OCI-LY7 (cell line): ENCODE data around the gene FBXO28. TPM values are rescaled to one million over a fixed set of nuclear protein-coding genes. Genes with fewer than 3 reads are reported as not detected.

Source experiments
- BruUV-seq: library from RNA; stranded (reverse); fragments of 400-500 nt; replicated peaks from 2 replicates; lab custom pipeline; 2021; lab: Mats Ljungman, UMichigan
- CTCF ChIA-PET: fragments of 300-600 bp; sonication (Branson Sonifier 250); formaldehyde crosslinking; loops from one replicate; lab custom pipeline; 2022; ENCODE audit warnings: antibody characterized with exemption; ENCODE audit not compliant: unreplicated experiment; lab: Charles Lee
- POLR2A ChIA-PET: fragments of 300-600 bp; sonication (Branson Sonifier 250); formaldehyde crosslinking; loops from one replicate; lab custom pipeline; 2022; ENCODE audit warnings: antibody characterized with exemption; lab: Charles Lee
- DNase-seq: peaks from one replicate; pipeline ENCODE4 v3.0.0-alpha.2; 2015; ENCODE audit warnings: low spot score
- H2AFZ ChIP-seq: fragments of 200-600 bp; sonication (generic), shearing (Covaris generic); 2 replicates; pipeline ENCODE4 v1.6.1; 2014; ENCODE audit warnings: mild to moderate bottlenecking, antibody characterized with exemption, low read length, moderate library complexity
- H3K27ac ChIP-seq: fragments of 200-600 bp; sonication (generic); 2 replicates; pipeline ENCODE4 v1.5.1; 2014; ENCODE audit warnings: mixed run types, low read depth, mild to moderate bottlenecking, moderate library complexity, low read length, inconsistent platforms; ENCODE audit not compliant: poor library complexity, severe bottlenecking
- H3K36me3 ChIP-seq: fragments of 200-600 bp; sonication (generic); 2 replicates; pipeline ENCODE4 v1.6.1; 2014; ENCODE audit warnings: mild to moderate bottlenecking, antibody characterized with exemption, low read length, moderate library complexity, mixed read lengths; ENCODE audit not compliant: insufficient read depth
- H3K4me1 ChIP-seq: fragments of 200-600 bp; sonication (generic); 2 replicates; pipeline ENCODE4 v1.5.1; 2014; ENCODE audit warnings: mild to moderate bottlenecking, low read length; ENCODE audit not compliant: insufficient read depth, poor library complexity, severe bottlenecking
- H3K4me2 ChIP-seq: fragments of 200-600 bp; sonication (generic); 2 replicates; pipeline ENCODE4 v1.6.1; 2014; ENCODE audit warnings: mild to moderate bottlenecking, low read length
- H3K4me3 ChIP-seq: fragments of 200-600 bp; sonication (generic); 2 replicates; pipeline ENCODE4 v1.5.1; 2014; ENCODE audit warnings: mild to moderate bottlenecking, low read depth, low read length; ENCODE audit not compliant: poor library complexity, severe bottlenecking
- H3K79me2 ChIP-seq: fragments of 200-600 bp; sonication (generic); 2 replicates; pipeline ENCODE4 v1.6.1; 2016; ENCODE audit warnings: low read depth, mild to moderate bottlenecking, low read length, moderate library complexity, mixed read lengths; ENCODE audit not compliant: insufficient read depth
- H3K9me2 ChIP-seq: fragments of 200-600 bp; sonication (generic); 2 replicates; pipeline ENCODE4 v1.6.1; 2016; ENCODE audit warnings: mild to moderate bottlenecking, low read length, mixed read lengths; ENCODE audit not compliant: insufficient read depth
- H3K9me3 ChIP-seq: fragments of 200-600 bp; sonication (generic); 2 replicates; pipeline ENCODE4 v1.6.1; 2014; ENCODE audit warnings: mild to moderate bottlenecking, mixed run types, low read length, mixed read lengths
- H4K20me1 ChIP-seq: fragments of 200-600 bp; sonication (generic); 2 replicates; pipeline ENCODE4 v1.6.1; 2014; ENCODE audit warnings: mild to moderate bottlenecking, antibody characterized with exemption, low read length, moderate library complexity, mixed read lengths; ENCODE audit not compliant: insufficient read depth
- EZH2phosphoT487 ChIP-seq: fragments of 200-600 bp; sonication (generic); IDR thresholded peaks from 2 replicates; pipeline ENCODE4 v1.6.1; 2018; ENCODE audit warnings: low read depth, borderline replicate concordance, mild to moderate bottlenecking, mixed run types, antibody characterized with exemption, low read length, moderate library complexity, mixed read lengths
- intact Hi-C: fragments of 100-400 bp; cut with micrococcal nuclease; formaldehyde crosslinking; loops from one replicate; pipeline ENCODE4 v1.10.0; 2022; ENCODE audit not compliant: unreplicated experiment
- total RNA-seq, 2 experiments: library from RNA; depleted of rRNA in 1 of 2; stranded (reverse); fragments of >200 nt in 1 of 2; shearing (Covaris generic) in 1 of 2; gene quantifications; 2 replicates each; pipeline ENCODE4 v1.2.3, GENCODE V29; 2014 to 2022
- TF ChIP-seq, protein P1 (sequence below): fragments of 200-600 bp; sonication (generic); conservative IDR thresholded peaks from 2 replicates; pipeline ENCODE4 v1.5.1; 2014; ENCODE audit warnings: mild to moderate bottlenecking, antibody characterized with exemption, low read length, moderate library complexity, mixed read lengths

The FBXO28 gene
- total RNA-seq, 2 experiments from 2014 or later = 20.1 to 23.3 TPM

DNA sequence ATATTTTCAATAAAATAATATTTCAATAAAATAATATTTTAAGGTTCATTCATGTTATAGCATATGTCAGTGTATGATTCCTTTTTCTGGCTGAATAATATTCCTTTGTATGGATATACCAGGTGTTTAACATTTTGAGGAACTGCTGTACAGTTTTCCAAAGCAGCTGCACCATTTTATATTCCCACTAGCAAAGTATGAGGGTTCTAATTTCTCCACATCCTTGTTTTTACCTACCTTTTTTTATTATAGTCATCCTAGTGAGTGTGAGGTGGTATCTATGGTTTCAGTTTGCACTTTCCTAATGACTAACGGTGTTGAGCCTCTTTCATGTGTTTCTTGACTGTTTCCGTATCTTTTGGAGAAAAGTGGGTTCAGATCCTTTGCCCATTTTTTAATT is 74.4 kb downstream of the FBXO28 start:
- no TSS peak for BruUV-seq

DNA sequence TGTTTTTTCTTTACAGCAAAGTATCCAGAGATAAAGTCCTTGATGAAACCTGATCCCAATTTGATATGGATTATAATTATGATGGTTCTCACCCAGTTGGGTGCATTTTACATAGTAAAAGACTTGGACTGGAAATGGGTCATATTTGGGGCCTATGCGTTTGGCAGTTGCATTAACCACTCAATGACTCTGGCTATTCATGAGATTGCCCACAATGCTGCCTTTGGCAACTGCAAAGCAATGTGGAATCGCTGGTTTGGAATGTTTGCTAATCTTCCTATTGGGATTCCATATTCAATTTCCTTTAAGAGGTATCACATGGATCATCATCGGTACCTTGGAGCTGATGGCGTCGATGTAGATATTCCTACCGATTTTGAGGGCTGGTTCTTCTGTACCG is 75.7 kb downstream of the FBXO28 start:
- Histone ChIP-seq H3K4me3 (no peak overlapping the region), H3K79me2 (peaks cover 71% of the 10 kb centered on the region), H3K9me3 (peaks cover 7% of the 10 kb centered on the region; the same call in 1 of the 2 replicates), H4K20me1 (0 out of 2 replicates have a peak, but pooled peaks cover 8% of the 10 kb centered on the region), H3K4me1 (peaks cover 37% of the 10 kb centered on the region), H3K27ac (no peak overlapping the region), H3K9me2 (no peaks in the 10 kb centered on the region), H3K4me2 (no peak overlapping the region), H3K36me3 (peaks cover 78% of the 10 kb centered on the region), H2AFZ (no peak overlapping the region)
- ChIA-PET CTCF (no interaction called here), POLR2A (interaction anchor here (1.0 kb wide), 1 partner anchor 14 kb away, joined by 3 read pairs; no protein-coding TSS in a partner anchor)
- TF ChIP-seq, protein P1, sequence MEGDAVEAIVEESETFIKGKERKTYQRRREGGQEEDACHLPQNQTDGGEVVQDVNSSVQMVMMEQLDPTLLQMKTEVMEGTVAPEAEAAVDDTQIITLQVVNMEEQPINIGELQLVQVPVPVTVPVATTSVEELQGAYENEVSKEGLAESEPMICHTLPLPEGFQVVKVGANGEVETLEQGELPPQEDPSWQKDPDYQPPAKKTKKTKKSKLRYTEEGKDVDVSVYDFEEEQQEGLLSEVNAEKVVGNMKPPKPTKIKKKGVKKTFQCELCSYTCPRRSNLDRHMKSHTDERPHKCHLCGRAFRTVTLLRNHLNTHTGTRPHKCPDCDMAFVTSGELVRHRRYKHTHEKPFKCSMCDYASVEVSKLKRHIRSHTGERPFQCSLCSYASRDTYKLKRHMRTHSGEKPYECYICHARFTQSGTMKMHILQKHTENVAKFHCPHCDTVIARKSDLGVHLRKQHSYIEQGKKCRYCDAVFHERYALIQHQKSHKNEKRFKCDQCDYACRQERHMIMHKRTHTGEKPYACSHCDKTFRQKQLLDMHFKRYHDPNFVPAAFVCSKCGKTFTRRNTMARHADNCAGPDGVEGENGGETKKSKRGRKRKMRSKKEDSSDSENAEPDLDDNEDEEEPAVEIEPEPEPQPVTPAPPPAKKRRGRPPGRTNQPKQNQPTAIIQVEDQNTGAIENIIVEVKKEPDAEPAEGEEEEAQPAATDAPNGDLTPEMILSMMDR = no peak
- no peak for TF ChIP-seq EZH2phosphoT487
- BruUV-seq = no TSS peak
- intact Hi-C loops = loop anchor here (10.0 kb wide), 2 partner anchors 195 to 345 kb away; partner anchors contain the start of gene TP53BP2
- DNase-seq = no peak

More for the DNA sequence above, 74.4 kb downstream of the FBXO28 start:
- intact Hi-C loops = loop anchor here (10.0 kb wide), 2 partner anchors 193 to 343 kb away; partner anchors contain the start of gene TP53BP2
- Histone ChIP-seq H3K4me3 (no peak overlapping the region), H2AFZ (no peak overlapping the region), H3K9me3 (peaks cover 7% of the 10 kb centered on the region; the same call in 1 of the 2 replicates), H3K79me2 (peaks cover 81% of the 10 kb centered on the region), H3K36me3 (peaks cover 65% of the 10 kb centered on the region), H3K4me2 (peak overlapping the region; percentile 33), H3K4me1 (peaks cover 37% of the 10 kb centered on the region), H3K27ac (no peak overlapping the region), H3K9me2 (no peaks in the 10 kb centered on the region), H4K20me1 (0 out of 2 replicates have a peak, but pooled peaks cover 8% of the 10 kb centered on the region)
- no peak for TF ChIP-seq EZH2phosphoT487
- TF ChIP-seq, protein P1 = no peak
- CTCF ChIA-PET = no interaction called here
- POLR2A ChIA-PET = no interaction called here
- no peak for DNase-seq

- CTCF ChIA-PET = no interaction called here
- no peak for DNase-seq
- Histone ChIP-seq H3K9me2 (no peaks in the 10 kb centered on the region), H3K4me2 (no peak overlapping the region), H4K20me1 (0 out of 2 replicates have a peak, but pooled peaks cover 8% of the 10 kb centered on the region), H3K4me3 (no peak overlapping the region), H3K79me2 (peaks cover 45% of the 10 kb centered on the region), H3K27ac (no peak overlapping the region), H3K9me3 (peaks cover 7% of the 10 kb centered on the region; the same call in 1 of the 2 replicates), H3K36me3 (peaks cover 77% of the 10 kb centered on the region), H3K4me1 (peaks cover 14% of the 10 kb centered on the region), H2AFZ (no peak overlapping the region)
- TSS peak; percentile 33 for BruUV-seq
- TF ChIP-seq, protein P1 = no peak
- no peak for TF ChIP-seq EZH2phosphoT487
- POLR2A ChIA-PET = interaction anchor here (0.6 to 1.7 kb wide), 6 partner anchors 10 to 83 kb away, joined by 3 to 7 read pairs (median 4); no protein-coding TSS in a partner anchor
- intact Hi-C loops = no loop called here
These were observed 78.3 kb downstream of the FBXO28 start for GRCh38 chr1:224192082-224192788.
